Measurements from ENCODE around the gene TGFBR3L. TPM values are rescaled to one million over a fixed set of nuclear protein-coding genes. Genes with fewer than 3 reads are reported as not detected.

Gene TGFBR3L
- total and polyA plus RNA-seq, 2 of the 4 experiments (the other 2 are of a cell fraction), result 0.94 TPM; not detected in 1

GRCh38 chr19:7916103-7916954 lies 1.7 kb downstream of the TGFBR3L start:
- WGBS, 2 experiments (ENCODE audit: extremely low coverage in 2 of 2, insufficient read length in 1 of 2), result 5% methylated on average over 44 of the region's 104 CpGs; no CpG with 5 or more reads in 1 of the 2 experiments
- peak overlapping the region; percentile 70 for H3K4me2 ChIP-seq (ENCODE audit: low read depth, low read length)

More at GRCh38 chr19:7916103-7916954, 1.7 kb downstream of the TGFBR3L start:
- H2BK5ac ChIP-seq (ENCODE audit: low read depth, low read length, poor library complexity, severe bottlenecking), result no peak overlapping the region
- H3K56ac ChIP-seq (ENCODE audit: extremely low read depth, insufficient read depth, low read length), result no peak overlapping the region
- H2AK5ac ChIP-seq (ENCODE audit: low read depth, low read length), result peak overlapping the region; percentile 9; the same call in 1 of the 2 replicates
- H3K4me3 ChIP-seq (ENCODE audit: insufficient read depth, low read depth, low read length), result peak overlapping the region; percentile 44
- peaks cover 6% of the 10 kb centered on the region for H3K9me1 ChIP-seq (ENCODE audit: insufficient read depth, low read length)
- H4K91ac ChIP-seq (ENCODE audit: insufficient read depth, low read depth, low read length), result no peak overlapping the region
- peak overlapping the region; percentile 15; the same call in 1 of the 2 replicates for H3K9ac ChIP-seq (ENCODE audit: low read depth, low read length)
- peaks cover 15% of the 10 kb centered on the region for H3K4me1 ChIP-seq (ENCODE audit: control insufficient read depth, insufficient read depth, low read length)
- peak overlapping the region in 1 of 2 experiments; percentile 3; a peak in 1 of 4 replicates for H4K8ac ChIP-seq (ENCODE audit: low read depth in 2 of 2, low read length in 2 of 2)
- 0 out of 2 replicates have a peak overlapping the region, but pooled peaks have one; percentile 29 for H3K4ac ChIP-seq (ENCODE audit: low read depth, low read length)
- H2BK15ac ChIP-seq (ENCODE audit: low read depth, low read length), result no peak overlapping the region
- peaks cover 0 to 12% of the 10 kb centered on the region in 2 experiments; a peak in 2 of 4 replicates for H3K79me1 ChIP-seq (ENCODE audit: low read depth in 1 of 2, low read length in 2 of 2)
- intact Hi-C loops (cut with micrococcal nuclease) (no loop called here), dilution Hi-C loops (cut with HindIII; ENCODE audit: low sequenced_read_pairs, unreplicated experiment) (no loop called here), in situ Hi-C loops (cut with MboI; ENCODE audit: low sequenced_read_pairs) (no loop called here)
- H3K23ac ChIP-seq (ENCODE audit: low read depth, low read length), result 0 out of 2 replicates have a peak overlapping the region, but pooled peaks have one; percentile 15
- H4K5ac ChIP-seq (ENCODE audit: low read depth, low read length), result no peak overlapping the region
- no peak overlapping the region for H2BK120ac ChIP-seq (ENCODE audit: low read depth, low read length)
- no peak overlapping the region for H2BK20ac ChIP-seq (ENCODE audit: low read depth, low read length)
- DNase-seq (no peak), ATAC-seq (ENCODE audit: low read depth) (no peak)
- peaks cover 13% of the 10 kb centered on the region for H3K36me3 ChIP-seq (ENCODE audit: control insufficient read depth, insufficient read depth, low read length)
- H3K27me3 ChIP-seq (ENCODE audit: control insufficient read depth, insufficient read depth, low read length), result peaks cover 11% of the 10 kb centered on the region
- H3K14ac ChIP-seq (replicated peaks; ENCODE audit: low read depth, low read length), result no peak overlapping the region
- ChIA-PET POLR2A (ENCODE audit: unreplicated experiment) (no interaction called here), CTCF (interaction anchor here (2.4 kb wide), 1 partner anchor 13 kb away, joined by 10 read pairs; no protein-coding TSS in a partner anchor)
- H3K27ac ChIP-seq (ENCODE audit: insufficient read depth, low read length), result no peak overlapping the region; the same call in 1 of the 2 replicates
- peak overlapping the region; percentile 90 for H2AFZ ChIP-seq (replicated peaks; ENCODE audit: low read length, poor library complexity)
- H4K20me1 ChIP-seq (ENCODE audit: insufficient read depth, low read length), result peaks cover 5% of the 10 kb centered on the region
- no TSS peak for BruUV-seq (replicated peaks)
- peak overlapping the region; percentile 89 for H2AK9ac ChIP-seq (replicated peaks; ENCODE audit: low read depth, low read length, poor library complexity)
- TF ChIP-seq, protein P1, sequence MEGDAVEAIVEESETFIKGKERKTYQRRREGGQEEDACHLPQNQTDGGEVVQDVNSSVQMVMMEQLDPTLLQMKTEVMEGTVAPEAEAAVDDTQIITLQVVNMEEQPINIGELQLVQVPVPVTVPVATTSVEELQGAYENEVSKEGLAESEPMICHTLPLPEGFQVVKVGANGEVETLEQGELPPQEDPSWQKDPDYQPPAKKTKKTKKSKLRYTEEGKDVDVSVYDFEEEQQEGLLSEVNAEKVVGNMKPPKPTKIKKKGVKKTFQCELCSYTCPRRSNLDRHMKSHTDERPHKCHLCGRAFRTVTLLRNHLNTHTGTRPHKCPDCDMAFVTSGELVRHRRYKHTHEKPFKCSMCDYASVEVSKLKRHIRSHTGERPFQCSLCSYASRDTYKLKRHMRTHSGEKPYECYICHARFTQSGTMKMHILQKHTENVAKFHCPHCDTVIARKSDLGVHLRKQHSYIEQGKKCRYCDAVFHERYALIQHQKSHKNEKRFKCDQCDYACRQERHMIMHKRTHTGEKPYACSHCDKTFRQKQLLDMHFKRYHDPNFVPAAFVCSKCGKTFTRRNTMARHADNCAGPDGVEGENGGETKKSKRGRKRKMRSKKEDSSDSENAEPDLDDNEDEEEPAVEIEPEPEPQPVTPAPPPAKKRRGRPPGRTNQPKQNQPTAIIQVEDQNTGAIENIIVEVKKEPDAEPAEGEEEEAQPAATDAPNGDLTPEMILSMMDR (conservative IDR thresholded peaks at IDR 0.05; ENCODE audit: low read depth, low read length), result no peak
- TF ChIP-seq MAFK (IDR thresholded peaks at IDR 0.05; ENCODE audit: low read depth, low read length) (no peak), NFE2L2 (IDR thresholded peaks at IDR 0.05; ENCODE audit: low read depth, low read length) (no peak), RAD21 (IDR thresholded peaks at IDR 0.05; ENCODE audit: low read length) (no peak)
- no peaks in the 10 kb centered on the region for H3K9me3 ChIP-seq (ENCODE audit: control insufficient read depth, insufficient read depth, low read length)
- H3K18ac ChIP-seq (ENCODE audit: low read depth, low read length), result no peak overlapping the region; the same call in 1 of the 2 replicates

All from IMR-90 (cell line).